8988T (cell line): ENCODE data around the gene ZC3H12A.
A peak's percentile ranks its signal among the peaks of the same experiment; 100 is the strongest.

Experiments
- DNase-seq: peaks from one replicate; pipeline ENCODE4 v3.0.0; 2011

Gene ZC3H12A

DNA sequence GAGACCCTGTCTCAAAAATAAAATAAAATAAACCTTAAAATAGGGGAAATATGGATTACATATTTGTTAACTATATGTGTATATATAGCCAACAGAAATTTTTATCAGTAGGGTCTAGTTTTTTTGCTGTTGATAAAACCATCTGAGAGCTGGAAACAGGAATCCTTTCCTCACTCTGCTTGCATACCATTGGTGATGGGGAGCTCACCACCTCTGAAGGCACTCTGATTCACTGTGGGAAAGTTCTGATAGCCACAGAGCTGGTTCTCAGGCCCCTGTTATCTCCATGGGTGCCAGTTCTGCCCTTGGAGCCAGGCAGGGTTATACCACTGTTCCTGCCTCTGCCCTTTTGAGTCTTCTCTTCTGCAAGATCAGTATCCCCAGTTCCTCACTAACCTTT is 17.8 kb upstream of the ZC3H12A start:
- no peak for DNase-seq

DNA sequence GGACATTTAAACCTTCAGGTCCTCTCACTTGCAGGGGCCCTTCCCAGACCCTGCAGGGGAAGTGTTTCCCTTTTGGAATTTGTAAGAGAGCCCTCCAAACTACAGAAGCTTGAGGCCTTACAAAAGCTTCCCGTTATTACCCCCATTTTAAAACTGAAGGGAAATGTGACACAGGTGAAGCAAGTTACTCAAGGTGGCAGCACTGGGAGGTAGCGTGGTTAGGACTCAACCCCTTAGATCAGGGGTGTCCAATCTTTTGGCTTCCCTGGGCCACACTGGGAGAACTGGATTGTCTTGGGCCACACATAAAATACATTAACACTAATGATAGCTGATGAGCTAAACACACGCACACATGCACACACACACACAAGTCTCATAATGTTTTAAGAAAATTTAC is 15.8 kb upstream of the ZC3H12A start:
- DNase-seq = no peak

DNA sequence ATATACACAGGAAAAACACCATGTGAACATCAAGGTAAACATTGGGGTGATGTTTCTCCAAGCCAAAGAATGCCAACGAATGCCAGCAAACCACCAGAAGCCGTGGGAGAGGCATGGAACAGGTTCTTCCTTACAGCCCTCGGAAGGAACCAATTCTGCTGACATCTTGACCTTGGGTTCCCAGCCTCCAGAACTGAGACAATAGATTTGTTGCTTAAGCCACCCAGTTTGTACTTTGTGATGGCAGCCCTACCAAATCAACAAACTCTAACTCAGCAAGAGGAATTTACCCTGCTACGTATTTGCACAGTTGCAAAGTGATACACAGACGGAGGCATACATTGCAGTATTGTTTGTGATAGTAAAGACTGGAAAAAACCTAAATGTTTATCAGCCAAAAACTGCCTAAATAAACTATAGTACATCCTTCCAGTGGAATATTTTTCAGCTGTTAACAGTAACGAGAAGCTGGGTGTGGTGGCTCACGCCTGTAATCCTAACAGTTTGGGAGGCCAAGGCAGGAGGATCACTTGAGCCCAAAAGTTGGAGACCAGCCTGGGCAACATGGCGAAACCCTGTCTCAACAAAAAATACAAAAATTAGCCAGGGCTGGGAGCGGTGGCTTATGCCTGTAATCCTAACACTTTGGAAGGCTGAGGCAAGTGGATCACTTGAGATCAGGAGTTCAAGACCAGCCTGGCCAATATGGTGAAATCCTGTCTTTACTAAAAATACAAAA is 12.5 kb upstream of the ZC3H12A start:
- no peak for DNase-seq

DNA sequence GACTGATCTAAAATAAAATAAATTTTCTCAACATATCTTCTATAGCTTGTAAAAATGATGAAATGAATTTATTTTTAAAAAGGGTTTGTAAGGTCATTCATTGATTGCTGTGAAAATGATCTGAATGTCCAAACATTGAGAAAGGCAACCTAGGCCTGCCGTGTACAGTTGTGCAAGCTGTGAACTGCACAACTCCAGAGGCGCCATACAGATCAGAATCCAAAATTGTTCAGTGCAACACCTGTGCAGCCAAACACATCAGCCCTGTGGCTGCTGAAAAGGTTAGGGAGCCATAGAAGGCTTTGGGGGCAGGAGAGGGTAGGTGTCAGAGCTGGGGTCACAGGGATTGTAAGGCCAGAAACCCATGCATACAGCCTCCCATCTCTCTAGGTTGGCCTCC is 9.9 kb upstream of the ZC3H12A start:
- DNase-seq = no peak

DNA sequence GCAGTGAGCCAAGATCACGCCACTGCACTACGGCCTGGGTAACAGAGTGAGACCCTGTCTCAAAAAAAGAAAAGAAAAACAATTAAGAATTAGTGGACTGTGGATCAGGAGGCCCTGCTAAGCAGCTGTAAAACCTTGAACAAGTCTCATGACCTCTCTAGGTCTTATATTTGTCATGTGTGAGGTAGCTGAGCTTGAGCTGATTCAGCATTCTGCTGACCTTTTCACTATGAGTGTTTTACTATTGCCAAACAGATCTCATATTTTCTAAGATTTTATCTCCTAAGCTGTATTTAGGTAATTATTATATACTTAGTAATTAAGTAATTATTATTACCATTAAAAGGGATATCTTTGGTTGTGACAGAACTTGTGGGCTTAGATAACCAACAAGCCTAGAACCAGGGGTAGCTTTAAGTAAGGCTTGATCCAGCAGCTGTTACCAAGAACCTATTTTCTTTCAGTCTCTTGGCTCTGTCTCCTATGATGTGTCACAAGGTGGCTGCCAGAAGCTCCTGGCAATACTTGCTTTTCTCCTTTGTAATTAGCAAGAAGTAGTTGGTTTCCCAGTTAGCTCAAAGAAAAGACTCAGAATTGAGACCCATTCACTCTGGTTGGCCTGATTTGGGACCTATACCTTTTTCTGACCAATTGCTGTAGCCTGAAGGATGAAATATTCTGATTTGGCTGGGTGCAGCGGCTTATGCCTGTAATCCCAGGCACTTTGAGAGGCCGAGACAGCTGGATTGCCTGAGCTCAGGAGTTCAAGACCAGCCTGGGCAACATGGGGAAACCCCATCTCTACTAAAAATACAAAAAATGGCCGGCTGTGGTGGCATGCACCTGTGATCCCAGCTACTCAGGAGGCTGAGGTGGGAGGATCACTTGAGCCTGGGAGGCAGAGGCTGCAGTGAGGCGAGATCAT is 8.5 kb upstream of the ZC3H12A start:
- no peak for DNase-seq

DNA sequence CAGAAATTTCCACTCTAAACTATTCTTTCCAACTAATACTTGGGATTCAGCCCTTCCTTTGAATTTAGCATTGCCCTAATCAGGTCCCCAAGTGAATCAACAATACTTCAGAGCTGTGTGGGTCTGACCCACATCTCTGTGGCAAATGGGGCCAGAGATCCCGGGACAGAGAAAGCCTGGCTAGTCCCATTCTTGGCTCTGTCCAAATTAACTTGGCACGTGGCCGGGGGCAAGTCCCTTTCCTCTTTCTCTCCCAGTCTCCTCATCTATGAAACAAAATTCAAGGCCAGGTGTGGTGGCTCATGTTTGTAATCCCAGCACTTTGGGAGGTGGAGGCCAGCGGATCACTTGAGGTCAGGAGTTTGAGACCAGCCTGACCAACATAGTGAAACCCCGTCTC is 6.3 kb upstream of the ZC3H12A start:
- DNase-seq = no peak

DNA sequence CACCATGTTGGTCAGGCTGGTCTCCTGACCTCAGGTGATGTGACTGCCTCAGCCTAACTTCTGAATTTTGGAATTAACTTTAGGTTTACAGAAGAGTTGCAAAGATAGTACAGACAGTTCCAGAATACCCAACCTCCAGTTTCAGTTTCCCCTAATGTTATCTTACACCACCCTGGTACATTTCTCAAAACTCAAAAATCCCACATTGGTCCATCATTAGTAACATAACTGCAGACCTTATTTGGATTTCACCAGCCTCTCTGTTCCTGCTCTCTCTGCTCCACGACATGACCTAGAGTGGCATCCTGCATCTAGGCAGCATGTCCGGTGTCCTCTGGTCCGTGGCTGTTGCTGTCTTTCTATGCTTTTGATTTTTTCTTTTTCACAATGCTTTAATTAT is 5.0 kb upstream of the ZC3H12A start:
- DNase-seq = no peak

DNA sequence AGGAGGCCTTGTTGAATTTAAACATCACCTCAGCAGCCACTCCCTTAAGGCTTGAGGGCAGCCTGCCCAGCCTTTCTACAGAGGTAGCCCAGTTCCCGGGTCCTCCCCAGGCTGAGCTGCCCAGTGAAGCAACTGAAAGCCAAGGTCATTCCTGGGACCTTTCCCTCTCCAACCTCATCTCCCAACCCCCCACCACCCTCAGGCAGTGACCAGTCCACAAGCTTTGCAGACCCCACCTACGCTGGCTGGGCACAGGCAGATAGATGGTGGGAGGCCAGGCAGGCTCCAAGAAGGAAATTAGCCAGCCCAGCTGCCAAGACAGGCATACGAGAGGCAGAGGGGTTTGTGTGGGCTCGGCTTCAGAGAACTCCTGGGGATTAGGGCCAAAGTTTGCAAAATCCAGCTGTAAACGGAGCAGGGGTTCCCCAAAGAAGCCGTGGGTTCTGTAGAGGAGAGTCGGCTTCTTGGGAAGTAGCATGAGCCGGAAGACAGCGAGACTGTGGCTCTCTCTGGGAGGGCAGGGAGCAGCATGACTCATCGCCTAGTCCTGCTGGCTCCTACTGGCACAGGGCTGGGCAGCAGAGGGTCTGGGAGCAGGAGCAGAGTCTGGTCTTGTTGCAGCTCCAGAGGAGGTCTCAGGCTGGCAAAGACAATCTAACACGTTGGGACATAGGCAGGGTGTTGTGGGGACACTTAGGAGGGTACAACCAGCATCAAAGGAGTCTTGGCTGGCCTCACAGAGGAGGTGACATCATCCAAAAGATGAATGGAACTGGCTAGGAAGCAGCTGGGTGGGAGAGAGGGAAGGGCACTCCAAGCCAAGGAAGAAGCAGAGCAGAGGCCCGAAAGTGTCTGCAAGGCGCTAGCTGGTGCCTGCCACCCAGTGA is 2.8 kb upstream of the ZC3H12A start:
- peak; percentile 94 for DNase-seq

DNA sequence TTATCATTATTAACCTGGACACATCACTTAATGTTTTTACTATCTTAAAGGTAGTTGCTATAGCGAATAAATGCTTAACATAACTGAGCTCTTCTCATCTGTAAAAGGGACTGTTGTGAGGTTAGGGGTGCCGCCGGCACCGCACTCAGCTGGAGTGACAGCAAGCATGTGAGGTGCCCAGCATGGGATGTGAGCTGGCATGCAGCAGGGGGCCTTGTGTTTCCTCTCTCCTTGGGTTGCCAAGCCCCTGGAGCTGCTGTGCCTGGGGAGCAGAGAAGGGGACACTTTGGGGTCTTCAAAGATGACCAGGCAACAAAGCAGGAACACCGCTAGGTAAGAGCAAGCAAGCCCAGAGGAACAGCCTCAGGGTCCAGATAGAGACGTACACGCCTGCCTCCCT is 2.1 kb upstream of the ZC3H12A start:
- DNase-seq = no peak

DNA sequence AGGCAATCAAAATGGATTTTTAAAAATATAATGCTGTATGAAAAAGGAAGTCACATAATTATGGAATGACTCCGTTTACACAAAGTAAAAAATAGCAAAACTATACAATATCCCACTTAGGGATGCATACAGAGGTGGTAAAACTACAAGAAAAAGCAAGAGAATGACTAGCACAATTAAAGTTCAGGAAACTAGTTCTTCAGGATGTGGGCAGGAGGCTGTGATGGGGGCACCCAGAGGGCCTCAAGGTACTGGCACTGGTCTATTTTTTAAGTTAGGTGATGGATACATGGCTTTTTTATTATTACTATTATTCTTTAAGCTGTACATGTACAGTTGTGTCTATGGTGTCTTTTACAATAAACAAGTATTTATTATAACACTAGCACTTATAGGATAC is 1.4 kb upstream of the ZC3H12A start:
- DNase-seq = no peak

DNA sequence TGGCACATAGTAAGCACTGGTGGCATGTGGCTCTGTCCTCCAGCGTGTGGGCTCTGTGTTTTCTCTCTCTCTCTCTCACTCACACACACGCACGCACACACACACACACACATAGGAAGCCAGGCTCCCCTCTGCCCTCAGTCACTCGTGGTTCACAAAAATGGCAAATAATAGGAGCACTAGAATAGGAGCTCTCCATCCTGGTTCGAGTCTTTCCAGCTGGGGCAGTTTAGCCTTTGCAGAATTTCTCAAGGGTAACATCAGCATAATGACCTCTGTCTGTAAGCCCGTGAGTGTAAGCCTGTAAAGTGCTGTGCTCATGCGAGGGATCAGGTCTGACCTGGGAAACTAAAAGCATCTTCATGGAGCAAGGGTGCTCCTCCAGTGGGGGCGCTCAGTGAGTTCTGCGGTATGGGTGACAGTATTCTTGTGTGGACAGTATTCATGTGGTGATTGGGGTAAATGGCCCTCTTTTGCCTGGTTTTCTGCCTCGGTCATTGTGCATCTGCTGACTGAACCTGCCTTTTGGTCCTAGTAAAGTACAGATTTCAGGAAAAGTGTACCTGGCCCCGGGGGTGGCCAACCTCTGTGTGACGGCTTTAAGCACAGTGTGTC is 842 bp upstream of the ZC3H12A start:
- no peak for DNase-seq

DNA sequence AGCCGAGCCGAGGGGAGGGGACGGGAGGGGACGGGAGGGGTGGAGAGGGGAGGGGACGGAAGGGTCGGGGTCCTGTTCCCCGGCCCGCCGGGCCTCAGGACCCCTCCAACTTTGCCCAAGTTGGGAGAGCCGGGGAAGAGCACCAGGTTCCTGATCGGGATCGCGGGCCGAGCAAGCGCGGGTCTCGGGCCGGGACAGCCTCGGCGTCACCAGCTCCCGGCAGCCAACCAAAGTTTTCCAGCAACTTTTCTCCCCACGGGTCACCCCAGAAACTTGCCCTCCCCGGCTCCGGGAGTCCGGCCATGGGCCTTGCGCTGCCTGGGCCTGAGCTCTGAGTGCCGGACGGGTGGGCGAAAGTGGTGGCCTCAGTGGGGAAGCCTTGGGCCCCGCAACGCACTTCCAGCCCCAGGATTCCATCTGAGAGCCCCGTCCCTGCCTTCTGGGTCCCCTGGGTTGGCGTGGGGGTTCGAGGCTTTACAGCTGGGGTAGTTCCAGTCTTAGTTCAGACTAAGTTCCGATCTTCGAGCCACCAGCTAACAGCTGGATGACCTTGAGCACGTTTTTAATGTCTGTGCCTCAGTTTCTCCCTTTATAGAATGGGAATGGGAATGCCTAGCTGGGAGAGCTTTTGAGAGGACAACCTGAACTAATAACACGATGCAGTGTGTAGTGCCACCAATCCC is 458 bp downstream of the ZC3H12A start:
- no peak for DNase-seq

DNA sequence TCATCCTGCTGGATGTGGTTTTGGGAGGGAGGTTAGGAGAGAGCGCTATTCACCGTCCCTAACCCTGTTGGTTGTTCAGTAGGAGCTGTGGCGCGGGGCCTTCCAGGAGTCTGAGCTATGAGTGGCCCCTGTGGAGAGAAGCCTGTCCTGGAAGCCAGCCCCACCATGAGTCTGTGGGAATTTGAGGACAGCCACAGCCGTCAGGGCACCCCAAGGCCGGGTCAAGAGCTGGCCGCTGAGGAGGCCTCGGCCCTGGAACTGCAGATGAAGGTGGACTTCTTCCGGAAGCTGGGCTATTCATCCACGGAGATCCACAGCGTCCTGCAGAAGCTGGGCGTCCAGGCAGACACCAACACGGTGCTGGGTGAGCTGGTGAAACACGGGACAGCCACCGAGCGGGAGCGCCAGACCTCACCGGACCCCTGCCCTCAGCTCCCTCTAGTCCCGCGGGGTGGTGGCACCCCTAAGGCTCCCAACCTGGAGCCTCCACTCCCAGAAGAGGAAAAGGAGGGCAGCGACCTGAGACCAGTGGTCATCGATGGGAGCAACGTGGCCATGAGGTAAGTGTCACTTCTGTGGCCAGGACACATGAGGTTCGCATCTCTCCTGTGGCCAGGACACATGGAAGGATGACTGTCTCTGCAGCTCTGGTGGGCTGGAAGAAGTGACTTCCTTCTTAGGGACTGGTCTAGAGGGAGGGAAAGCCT is 1.2 kb downstream of the ZC3H12A start:
- DNase-seq = no peak

DNA sequence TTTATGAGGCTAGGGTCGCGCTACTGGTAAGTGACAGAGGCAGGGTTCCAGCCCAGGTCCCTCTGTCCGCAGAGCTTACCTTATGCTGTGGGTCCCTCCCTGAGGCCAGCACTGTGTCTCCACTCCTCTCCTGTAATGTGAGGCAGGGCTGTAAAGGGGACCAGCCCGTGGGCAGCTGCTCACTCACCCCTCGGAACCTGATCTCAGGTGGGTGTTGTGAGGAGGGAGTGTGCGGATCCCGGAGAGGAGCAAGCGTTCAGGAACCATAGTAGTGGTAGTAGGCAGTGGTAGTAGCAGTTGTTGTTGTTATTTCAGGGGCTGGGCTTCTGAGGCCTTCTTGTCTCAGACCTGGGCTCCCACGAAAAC is 1.7 kb downstream of the ZC3H12A start:
- DNase-seq = no peak

DNA sequence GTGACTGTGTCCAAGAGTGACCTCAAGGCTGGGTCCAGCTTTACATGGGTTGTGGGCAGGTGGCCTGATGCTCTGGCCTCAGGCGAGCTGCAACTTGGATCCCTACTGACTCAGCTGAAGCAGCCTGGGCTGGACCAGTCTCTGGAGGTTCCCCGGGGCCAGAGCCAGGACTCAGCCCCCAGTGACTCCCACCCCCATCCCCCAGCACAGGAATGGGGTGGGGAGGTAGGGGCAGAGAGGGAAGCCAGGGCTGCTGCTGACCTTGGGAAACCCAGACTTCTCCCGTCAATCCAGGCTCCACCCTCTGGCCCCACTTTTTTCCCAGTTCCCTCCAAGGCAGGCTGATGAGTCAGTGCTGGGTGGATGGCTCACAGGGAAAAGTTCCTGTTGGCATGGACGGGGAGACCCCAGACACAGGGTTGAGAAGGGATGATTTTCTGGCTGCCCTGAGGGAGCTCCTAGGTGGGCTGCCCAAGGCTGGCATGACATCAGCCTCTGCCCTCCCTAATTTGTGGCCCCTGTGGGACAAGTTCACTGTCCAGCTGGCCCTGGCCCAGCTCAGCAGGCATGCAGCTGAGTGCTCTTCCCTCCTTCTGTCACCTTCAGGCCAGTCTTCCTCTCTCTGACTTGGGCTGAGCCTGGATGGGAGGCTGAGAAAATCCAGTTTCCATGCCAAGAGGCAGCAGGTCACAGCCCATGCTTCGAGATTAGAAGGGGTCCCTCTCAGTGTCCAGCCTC is 2.2 kb downstream of the ZC3H12A start:
- DNase-seq = peak; percentile 80

DNA sequence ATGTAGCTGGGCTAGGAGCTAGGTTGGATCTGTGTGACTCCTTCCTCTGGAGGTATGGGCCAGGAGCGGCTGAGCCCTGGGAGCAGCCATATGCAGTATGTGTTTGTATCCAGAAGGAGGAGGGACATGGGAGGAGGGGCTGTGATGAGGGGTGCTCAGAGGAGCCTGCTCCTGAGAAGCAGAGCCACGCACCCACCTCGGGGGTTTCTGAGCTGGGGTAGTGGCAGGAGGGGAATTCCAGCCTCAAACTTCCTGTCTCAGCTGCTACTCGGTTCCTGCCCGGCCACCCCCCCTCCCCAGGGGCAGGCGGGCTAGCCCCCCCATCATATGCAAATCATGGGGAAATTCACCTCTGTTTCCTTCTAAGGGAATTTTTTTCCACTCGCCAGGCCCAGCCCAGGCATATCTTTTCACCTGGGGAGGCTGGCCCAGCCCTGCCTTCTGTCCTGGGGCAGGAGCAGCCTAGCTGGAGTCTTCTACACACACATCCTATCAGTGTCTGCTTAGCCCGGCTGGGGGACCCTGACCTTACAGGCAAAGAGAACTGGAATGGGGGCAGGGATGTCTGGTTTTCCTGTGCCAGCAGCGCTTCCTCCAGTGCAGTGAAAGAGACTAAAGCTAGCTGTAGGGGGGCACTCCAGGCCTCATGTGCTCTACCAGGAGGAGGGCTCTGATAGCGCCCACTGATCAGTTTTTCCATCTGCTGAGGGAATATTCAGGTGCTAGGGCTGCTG is 3.0 kb downstream of the ZC3H12A start:
- no peak for DNase-seq

DNA sequence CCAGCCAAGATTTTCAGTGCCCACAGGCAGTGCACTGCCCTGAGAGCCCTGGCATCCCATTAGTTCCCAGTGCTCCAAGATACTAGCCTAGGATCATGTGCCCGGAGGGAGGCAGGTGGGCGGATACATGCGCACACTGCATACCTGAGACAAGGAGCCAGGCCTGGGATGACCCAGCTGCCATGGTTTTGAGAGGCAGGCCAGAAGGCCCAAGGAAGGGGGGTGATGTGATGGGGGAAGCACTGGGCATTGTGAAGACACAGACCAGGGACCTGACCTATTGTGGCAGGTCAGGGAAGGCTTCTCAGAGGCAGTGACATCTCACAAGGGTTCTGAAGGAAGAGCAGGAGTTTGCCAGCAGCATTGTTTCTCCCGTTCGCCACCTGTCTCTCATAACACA is 3.6 kb downstream of the ZC3H12A start:
- no peak for DNase-seq

DNA sequence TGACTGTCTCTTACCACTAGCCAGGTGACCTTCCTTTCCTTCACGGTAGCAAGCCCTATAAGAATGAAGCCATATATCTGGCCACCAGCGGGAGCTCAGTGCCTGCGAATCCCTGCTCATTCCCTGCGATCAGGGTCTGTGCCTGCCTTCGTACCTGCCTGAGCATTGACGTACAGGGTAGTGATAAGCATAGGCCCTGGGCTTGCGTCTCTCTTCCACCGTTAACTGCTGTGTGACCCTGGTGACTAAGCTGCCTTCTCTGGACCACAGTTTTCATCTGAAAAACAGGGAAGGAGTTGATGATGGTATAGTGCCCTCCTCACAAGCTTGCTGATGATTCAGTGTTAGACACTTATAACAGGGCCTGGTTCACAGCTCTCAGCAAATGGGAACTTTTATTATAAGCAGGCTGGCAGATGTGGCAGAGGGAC is 4.1 kb downstream of the ZC3H12A start:
- no peak for DNase-seq

DNA sequence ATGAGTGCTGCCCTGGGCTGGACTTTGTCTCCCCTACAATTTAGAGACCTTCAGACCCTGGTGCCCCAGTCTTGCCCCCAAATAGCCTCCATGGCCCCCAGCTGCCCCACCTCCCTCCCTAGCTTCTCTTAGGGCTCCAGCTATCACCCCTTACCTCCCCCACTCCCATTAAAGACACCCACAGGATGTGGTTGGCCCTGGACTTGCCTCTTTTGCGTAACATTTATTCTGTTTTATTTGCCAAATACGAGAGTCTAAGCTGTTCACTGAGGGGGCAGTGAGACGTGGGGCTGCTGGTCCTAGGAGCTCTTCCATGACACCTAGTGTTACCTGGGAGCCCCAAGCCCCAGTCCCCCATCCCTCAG is 4.5 kb downstream of the ZC3H12A start:
- DNase-seq = no peak
